A549 (cell line): ENCODE data around the gene SRSF10. TPM values are rescaled to one million over a fixed set of nuclear protein-coding genes. Genes with fewer than 3 reads are reported as not detected.

ENCODE experiments used
- ATAC-seq, 2 experiments: fragments of 200-7000 bp in 1 of 2; fragments of >200 bp in 1 of 2; cut with Nextera tagmentation in 1 of 2; cut with Tn5 transposase in 1 of 2; 3 replicates each; pipeline versions ENCODE4 v1.8.0 to v1.9.1; 2018 to 2020; ENCODE audit warnings: mild to moderate bottlenecking in 1 of 2, moderate library complexity in 1 of 2
- CTCF ChIA-PET: fragments of 300-600 bp; sonication (Branson Sonifier 250); formaldehyde crosslinking; extraction: SDS; loops from one replicate; lab custom pipeline; 2021; ENCODE audit warnings: antibody characterized with exemption, inconsistent platforms; lab: Yijun Ruan, JAX
- POLR2A ChIA-PET: fragments of 350-600 bp; formaldehyde crosslinking; extraction: SDS; loops from one replicate; lab custom pipeline; 2021; ENCODE audit warnings: antibody characterized with exemption, inconsistent platforms; lab: Yijun Ruan, JAX
- DNase-seq, 2 experiments: peaks; one replicate each; pipeline versions ENCODE4 v3.0.0 to v3.0.0-alpha.2; 2011 to 2016; ENCODE audit warnings: low read depth in 1 of 2, low spot score in 1 of 2
- FAIRE-seq: peaks from 2 replicates; lab custom pipeline; 2011; peaks lifted over from hg19 to GRCh38; lab: Jason Lieb, UNC
- H3K27ac ChIP-seq, 2 experiments: fragments of >200 bp; sonication (Bioruptor Twin); formaldehyde crosslinking; 3 replicates each; pipeline ENCODE4 v1.5.1; 2016 to 2017
- H3K4me1 ChIP-seq: fragments of >200 bp; sonication (Bioruptor Twin); formaldehyde crosslinking; 3 replicates; pipeline ENCODE4 v1.6.1; 2016
- H3K4me2 ChIP-seq: fragments of >200 bp; sonication (Bioruptor Twin); formaldehyde crosslinking; 3 replicates; pipeline ENCODE4 v1.6.1; 2016
- H3K4me3 ChIP-seq: fragments of >200 bp; sonication (Bioruptor Twin); formaldehyde crosslinking; 3 replicates; pipeline ENCODE4 v1.5.1; 2016
- H3K9me3 ChIP-seq: fragments of >200 bp; sonication (Bioruptor Twin); formaldehyde crosslinking; 3 replicates; pipeline ENCODE4 v1.6.1; 2016
- BHLHE40 ChIP-seq: IDR thresholded peaks from 2 replicates; pipeline ENCODE4 v1.6.1; 2012; ENCODE audit warnings: low read depth, low read length, inconsistent platforms
- CBX2 ChIP-seq: fragments of 200-600 bp; sonication (generic); IDR thresholded peaks from 2 replicates; pipeline ENCODE4 v1.6.1; 2016; ENCODE audit warnings: low read depth, mild to moderate bottlenecking, borderline replicate concordance
- CBX8 ChIP-seq: fragments of 200-600 bp; sonication (generic); IDR thresholded peaks from 2 replicates; pipeline ENCODE4 v1.6.1; 2016
- CEBPB ChIP-seq, 2 experiments: fragments of >200 bp in 1 of 2; sonication (Bioruptor Twin) in 1 of 2; formaldehyde crosslinking in 1 of 2; IDR thresholded peaks; 2 replicates each; pipeline ENCODE4 v1.6.1; 2012 to 2016
- CHD4 ChIP-seq: fragments of 200-600 bp; sonication (generic); IDR thresholded peaks from 2 replicates; pipeline ENCODE4 v1.6.1; 2016; ENCODE audit warnings: antibody characterized with exemption, mild to moderate bottlenecking, borderline replicate concordance
- E2F6 ChIP-seq: IDR thresholded peaks from 2 replicates; pipeline ENCODE4 v1.6.1; 2012; ENCODE audit warnings: low read depth, borderline replicate concordance
- EHMT2 ChIP-seq: fragments of 200-600 bp; sonication (generic); IDR thresholded peaks from 2 replicates; pipeline ENCODE4 v1.6.1; 2016; ENCODE audit warnings: antibody characterized with exemption, low read depth, mild to moderate bottlenecking, moderate library complexity
- ELK1 ChIP-seq: fragments of 150-350 bp; IDR thresholded peaks from 2 replicates; pipeline ENCODE4 v1.6.1; 2014; ENCODE audit warnings: low read depth, mild to moderate bottlenecking, low read length
- FOXS1 ChIP-seq: fragments of 250-450 bp; sonication (Bioruptor Pico); IDR thresholded peaks from 2 replicates; pipeline ENCODE4 v1.5.0; 2020; ENCODE audit warnings: mild to moderate bottlenecking, moderate library complexity
- GATA3 ChIP-seq: IDR thresholded peaks from 2 replicates; pipeline ENCODE4 v1.6.1; 2012; ENCODE audit warnings: borderline replicate concordance
- HEYL ChIP-seq: fragments of 250-450 bp; sonication (Bioruptor Pico); IDR thresholded peaks from 2 replicates; pipeline ENCODE4 v1.8.0; 2021; ENCODE audit warnings: mild to moderate bottlenecking, moderate library complexity
- HOXA7 ChIP-seq: fragments of 250-450 bp; sonication (Bioruptor Pico); IDR thresholded peaks from 2 replicates; pipeline ENCODE4 v1.5.0; 2020; ENCODE audit warnings: mild to moderate bottlenecking, moderate library complexity
- JUN ChIP-seq, 2 experiments: fragments of >200 bp; sonication (Bioruptor Twin); formaldehyde crosslinking; IDR thresholded peaks; 2 replicates in 1 of 2; 3 replicates in 1 of 2; pipeline ENCODE4 v1.6.1; 2016 to 2017
- JUNB ChIP-seq: fragments of >200 bp; sonication (Bioruptor Twin); formaldehyde crosslinking; IDR thresholded peaks from 2 replicates; pipeline ENCODE4 v1.6.1; 2016
- KDM1A ChIP-seq: fragments of 200-600 bp; sonication (generic); IDR thresholded peaks from 2 replicates; pipeline ENCODE4 v1.6.1; 2016; ENCODE audit warnings: low read depth, mild to moderate bottlenecking
- NR3C1 ChIP-seq: fragments of >200 bp; sonication (Bioruptor Twin); formaldehyde crosslinking; IDR thresholded peaks from 3 replicates; pipeline ENCODE4 v1.6.1; 2017
- PBX3 ChIP-seq: IDR thresholded peaks from 2 replicates; pipeline ENCODE4 v1.6.1; 2012
- POLR2A ChIP-seq: IDR thresholded peaks from 2 replicates; pipeline ENCODE4 v1.6.1; 2012; ENCODE audit warnings: mild to moderate bottlenecking, low read length
- RAD21 ChIP-seq, 2 experiments: fragments of >200 bp in 1 of 2; sonication (Bioruptor Twin) in 1 of 2; formaldehyde crosslinking in 1 of 2; IDR thresholded peaks in 1 of 2; conservative IDR thresholded peaks in 1 of 2; 2 replicates in 1 of 2; 3 replicates in 1 of 2; pipeline ENCODE4 v1.6.1; 2012 to 2018; ENCODE audit warnings: inconsistent platforms in 1 of 2
- RFX5 ChIP-seq: fragments of 450-650 bp; IDR thresholded peaks from 2 replicates; pipeline ENCODE4 v1.7.1; 2014; ENCODE audit warnings: antibody characterized with exemption, mild to moderate bottlenecking, moderate library complexity
- TFCP2L1 ChIP-seq: fragments of 250-450 bp; sonication (Bioruptor Pico); IDR thresholded peaks from 2 replicates; pipeline ENCODE4 v1.5.0; 2021; ENCODE audit warnings: mild to moderate bottlenecking
- USF2 ChIP-seq: fragments of 450-650 bp; IDR thresholded peaks from 2 replicates; pipeline ENCODE4 v1.6.1; 2014; ENCODE audit warnings: antibody characterized with exemption
- WGBS: methylation state at CpG from one replicate; pipeline ENCODE4 v1.1.6; 2017; ENCODE audit errors: missing lambda C conversion rate; 5-methylcytosine and 5-hydroxymethylcytosine counted together
- polyA plus RNA-seq, 4 experiments: library from polyadenylated mRNA; depleted of rRNA in 3 of 4; stranded (reverse); fragments of >200 nt; fragmentation: RNase III in 1 of 4; extraction: RNeasy Plus Mini Kit Qiagen cat#74134 plus additional on column Dnase treatment in 1 of 4; gene quantifications; 2 replicates in 3 of 4; 3 replicates in 1 of 4; pipeline ENCODE4 v1.2.3, GENCODE V29; 2011 to 2017

Gene SRSF10
- polyA plus RNA-seq, 2 of the 4 experiments (the other 2 are of a cell fraction), result 141 to 180 TPM

GRCh38 chr1:24003331-24003972 is 23.3 kb upstream of the SRSF10 start:
- H3K4me3 ChIP-seq, result no peak overlapping the region
- peak overlapping the region; percentile 24; the same call in 2 of the 3 replicates for H3K4me2 ChIP-seq
- DNase-seq (peak in 1 of 2 experiments; percentile 35), ATAC-seq (peak in 1 of 2 experiments; percentile 65; a peak in 3 of 6 replicates), FAIRE-seq (no peak)
- H3K4me1 ChIP-seq, result peaks cover 14% of the 10 kb centered on the region; the same call in 2 of the 3 replicates
- peak overlapping the region; percentile 1 to 40; a peak in 1 of 6 replicates for H3K27ac ChIP-seq
- ChIA-PET POLR2A (interaction anchor here (0.6 kb wide), 1 partner anchor 15 kb away, joined by 3 read pairs; no protein-coding TSS in a partner anchor), CTCF (interaction anchor here (0.6 to 2.4 kb wide), 5 partner anchors 19 to 108 kb away, joined by 3 to 9 read pairs (median 5); partner anchors contain the start of gene SRSF10)
- TF ChIP-seq POLR2A, result no peak
- TF ChIP-seq CHD4, result no peak
- TF ChIP-seq JUN (IDR thresholded peaks at IDR 0.05), result no peak
- TF ChIP-seq FOXS1 (CRISPR knock-in tag), result no peak
- no peak for TF ChIP-seq NR3C1
- TF ChIP-seq HEYL (CRISPR knock-in tag), result no peak
- no peak for TF ChIP-seq TFCP2L1 (CRISPR knock-in tag)
- no peak for TF ChIP-seq HOXA7 (CRISPR knock-in tag)
- no peak for TF ChIP-seq BHLHE40
- TF ChIP-seq PBX3, result no peak
- no peak for TF ChIP-seq USF2
- TF ChIP-seq E2F6, result no peak
- no peak for TF ChIP-seq RAD21 (conservative IDR thresholded peaks at IDR 0.05 in 1 of 2, IDR thresholded peaks at IDR 0.05 in 1 of 2)
- no peak for TF ChIP-seq RFX5
- TF ChIP-seq JUNB, result no peak
- TF ChIP-seq CEBPB (IDR thresholded peaks at IDR 0.05), result no peak
- TF ChIP-seq EHMT2, result no peak
- no peak for TF ChIP-seq KDM1A
- 31% methylated on average over 3 of the region's 4 CpGs for WGBS
- no peaks in the 10 kb centered on the region; the same call in 2 of the 3 replicates for H3K9me3 ChIP-seq

- ATAC-seq, result no peak
- 29% methylated on average over 2 of the region's 2 CpGs for WGBS
- TF ChIP-seq KDM1A (no peak), TFCP2L1 (CRISPR knock-in tag) (no peak), GATA3 (no peak), ELK1 (no peak), JUNB (no peak), CBX2 (no peak), CBX8 (no peak), FOXS1 (CRISPR knock-in tag) (no peak), CHD4 (no peak)
- TF ChIP-seq, all 56 proteins: peak for 0
- H3K27ac ChIP-seq, result no peak overlapping the region
- H3K4me3 ChIP-seq, result no peak overlapping the region
- DNase-seq, result no peak
- H3K4me2 ChIP-seq, result 0 out of 3 replicates have a peak overlapping the region, but pooled peaks have one; percentile 24
- CTCF ChIA-PET, result interaction anchor here (0.8 to 2.4 kb wide), 3 partner anchors 20 to 25 kb away, joined by 3 to 9 read pairs (median 7); partner anchors contain the start of gene SRSF10
- H3K9me3 ChIP-seq, result no peaks in the 10 kb centered on the region; the same call in 2 of the 3 replicates
- FAIRE-seq, result no peak
- peaks cover 19% of the 10 kb centered on the region for H3K4me1 ChIP-seq
- POLR2A ChIA-PET, result interaction anchor here (0.6 kb wide), 1 partner anchor 16 kb away, joined by 3 read pairs; no protein-coding TSS in a partner anchor
These were observed 22.6 kb upstream of the SRSF10 start for GRCh38 chr1:24002695-24003094.
